ENCODE data around the gene ELOVL2. TPM values are rescaled to one million over a fixed set of nuclear protein-coding genes. Genes with fewer than 3 reads are reported as not detected.
"Not testable (repeated sequence)": the region's sequence is repeated elsewhere in the genome, so short reads cannot be mapped to it uniquely, and the experiment has no call there.

The ELOVL2 gene
- polyA plus RNA-seq, 1 donor (not counting 4 experiments of a cell fraction or from before 2014, with no cell fraction given), result 0.05 TPM

GRCh38 chr6:11087141-11087812 lies 43.2 kb upstream of the ELOVL2 start:
- DNase-seq (ENCODE audit: low read depth, low spot score); H3K27ac ChIP-seq (ENCODE audit: control insufficient read depth, insufficient read depth, low read length); H2AFZ ChIP-seq (ENCODE audit: control insufficient read depth, low read length); H3K27me3 ChIP-seq (ENCODE audit: control insufficient read depth, extremely low read depth, insufficient read depth, low read length); H3K4me2 ChIP-seq (ENCODE audit: control insufficient read depth, extremely low read depth, insufficient read depth, low read depth, low read length); H3K9me1 ChIP-seq (ENCODE audit: control insufficient read depth, extremely low read depth, insufficient read depth, low read length); H4K20me1 ChIP-seq (ENCODE audit: control insufficient read depth, extremely low read depth, insufficient read depth, low read length); H3K9me3 ChIP-seq (ENCODE audit: control insufficient read depth, low read depth, low read length); H3K36me3 ChIP-seq (ENCODE audit: control insufficient read depth in 2 of 2, extremely low read depth in 1 of 2, insufficient read depth in 2 of 2, low read length in 2 of 2); H3K79me2 ChIP-seq (ENCODE audit: control insufficient read depth, insufficient read depth, low read length); H3K9ac ChIP-seq (ENCODE audit: control insufficient read depth, extremely low read depth, insufficient read depth, low read length); dilution Hi-C loops (cut with MboI; ENCODE audit: extremely low pct_ligation_motif_present, low sequenced_read_pairs); FAIRE-seq; H3K4me1 ChIP-seq (ENCODE audit: control insufficient read depth, extremely low read depth, insufficient read depth, low read length); H3K4me3 ChIP-seq (ENCODE audit: control insufficient read depth in 2 of 3, extremely low read depth in 1 of 3, insufficient read depth in 2 of 3, low read depth in 1 of 3, low read length in 3 of 3): not testable (repeated sequence)

GRCh38 chr6:11085758-11086435 lies 41.8 kb upstream of the ELOVL2 start:
- Histone ChIP-seq H3K36me3 (ENCODE audit: control insufficient read depth in 2 of 2, extremely low read depth in 1 of 2, insufficient read depth in 2 of 2, low read length in 2 of 2) (no peaks in the 10 kb centered on the region), H3K27ac (ENCODE audit: control insufficient read depth, insufficient read depth, low read length) (no peak overlapping the region), H4K20me1 (ENCODE audit: control insufficient read depth, extremely low read depth, insufficient read depth, low read length) (no peaks in the 10 kb centered on the region), H3K27me3 (ENCODE audit: control insufficient read depth, extremely low read depth, insufficient read depth, low read length) (no peaks in the 10 kb centered on the region), H3K9me3 (ENCODE audit: control insufficient read depth, low read depth, low read length) (no peaks in the 10 kb centered on the region), H3K4me3 (ENCODE audit: control insufficient read depth in 2 of 3, extremely low read depth in 1 of 3, insufficient read depth in 2 of 3, low read depth in 1 of 3, low read length in 3 of 3) (no peak overlapping the region), H3K9ac (ENCODE audit: control insufficient read depth, extremely low read depth, insufficient read depth, low read length) (no peak overlapping the region), H3K79me2 (ENCODE audit: control insufficient read depth, insufficient read depth, low read length) (no peaks in the 10 kb centered on the region), H2AFZ (ENCODE audit: control insufficient read depth, low read length) (no peak overlapping the region), H3K9me1 (ENCODE audit: control insufficient read depth, extremely low read depth, insufficient read depth, low read length) (no peaks in the 10 kb centered on the region), H3K4me1 (ENCODE audit: control insufficient read depth, extremely low read depth, insufficient read depth, low read length) (peaks cover 5% of the 10 kb centered on the region), H3K4me2 (ENCODE audit: control insufficient read depth, extremely low read depth, insufficient read depth, low read depth, low read length) (no peak overlapping the region)
- FAIRE-seq (no peak), DNase-seq (ENCODE audit: low read depth, low spot score) (no peak)
- TF ChIP-seq CTCF (optimal IDR thresholded peaks at IDR 0.05 in 1 of 3, IDR thresholded peaks at IDR 0.05 in 1 of 3, conservative IDR thresholded peaks at IDR 0.05 in 1 of 3; ENCODE audit: extremely low read depth in 1 of 3, insufficient read depth in 2 of 3, low read length in 3 of 3) (no peak), EZH2 (IDR thresholded peaks at IDR 0.05; ENCODE audit: low read length) (no peak)
- dilution Hi-C loops (cut with MboI; ENCODE audit: extremely low pct_ligation_motif_present, low sequenced_read_pairs), result no loop called here
